NCI-H345 treated with DMSO at 0.1 percent for 48 hours (cell line): ENCODE data around the gene SENP3.
A peak's percentile ranks its signal among the peaks of the same experiment; 100 is the strongest.

Source experiments
- DNase-seq: peaks from one replicate; lab custom pipeline; 2025; ENCODE audit not compliant: unreplicated experiment; lab: John Stamatoyannopoulos, UW

Gene SENP3

DNA sequence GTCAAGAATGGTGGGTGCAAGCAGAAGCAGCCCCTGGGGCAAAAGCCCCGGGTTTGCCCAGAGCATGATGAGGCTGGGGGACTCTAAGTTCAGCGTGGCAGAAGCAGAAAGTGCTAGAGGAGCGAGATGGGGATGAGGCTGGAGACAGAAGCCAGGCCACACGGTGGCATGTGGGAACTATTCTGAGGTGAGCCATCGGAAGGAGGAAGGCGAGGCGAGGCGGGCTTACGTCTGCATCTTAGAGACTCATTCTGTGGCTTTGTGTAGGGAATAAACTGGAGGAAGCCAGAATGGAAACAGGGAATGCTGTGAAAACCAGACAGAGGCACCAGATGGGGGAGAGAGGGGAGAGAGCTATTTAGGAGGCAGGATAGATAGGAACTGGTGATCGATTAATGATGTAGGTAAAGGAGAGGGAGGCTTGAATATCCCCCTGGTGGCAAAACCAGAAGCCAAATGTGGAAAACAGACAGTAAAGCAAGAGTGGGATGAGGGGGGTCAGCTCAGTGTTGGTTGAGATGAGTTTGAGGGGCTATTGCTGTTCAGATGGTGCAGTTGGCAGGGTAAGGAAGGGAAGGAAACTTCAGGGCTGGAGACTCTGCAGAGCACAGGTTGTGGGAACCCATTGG lies 6.3 kb upstream of the SENP3 start:
- no peak for DNase-seq

DNA sequence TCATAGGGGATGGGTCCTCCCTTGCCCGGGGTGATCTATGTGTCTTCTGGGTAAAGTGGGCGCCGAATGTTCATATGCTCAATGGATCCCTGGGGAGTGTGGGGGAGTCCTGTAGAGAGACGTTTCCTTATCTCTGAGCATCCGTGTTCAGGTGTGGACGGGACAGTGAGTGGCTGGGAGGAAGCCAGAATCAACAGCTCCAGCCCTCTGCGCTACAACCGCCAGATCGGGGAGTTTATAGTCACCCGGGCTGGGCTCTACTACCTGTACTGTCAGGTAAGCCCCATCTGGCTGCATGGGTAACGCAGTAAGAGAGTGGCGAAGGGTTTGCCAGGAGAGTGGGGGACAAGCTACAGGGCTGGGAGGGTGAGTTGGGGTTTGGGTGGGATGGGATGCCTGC lies 5.1 kb upstream of the SENP3 start:
- no peak for DNase-seq

GRCh38 chr17:7557147-7557764 lies 4.5 kb upstream of the SENP3 start:
- no peak for DNase-seq

- no peak for DNase-seq
Measured at GRCh38 chr17:7557775-7558543, 3.8 kb upstream of the SENP3 start.

- DNase-seq = no peak
Measured at GRCh38 chr17:7558544-7559319, 3.0 kb upstream of the SENP3 start, which contains the start of gene TNFSF13. Gene TNFSF13, plus strand, starts transcription at chr17:7558750. Its CDS starts 290 bp downstream, at chr17:7559040.

GRCh38 chr17:7559320-7560171 lies 2.2 kb upstream of the SENP3 start:
- no peak for DNase-seq

- no peak for DNase-seq
Measured at GRCh38 chr17:7560172-7561027, 1.3 kb upstream of the SENP3 start.

GRCh38 chr17:7561028-7561575 lies 617 bp upstream of the SENP3 start:
- peak; percentile 55 for DNase-seq

GRCh38 chr17:7562208-7562605 lies 488 bp downstream of the SENP3 start:
- DNase-seq = no peak

DNA sequence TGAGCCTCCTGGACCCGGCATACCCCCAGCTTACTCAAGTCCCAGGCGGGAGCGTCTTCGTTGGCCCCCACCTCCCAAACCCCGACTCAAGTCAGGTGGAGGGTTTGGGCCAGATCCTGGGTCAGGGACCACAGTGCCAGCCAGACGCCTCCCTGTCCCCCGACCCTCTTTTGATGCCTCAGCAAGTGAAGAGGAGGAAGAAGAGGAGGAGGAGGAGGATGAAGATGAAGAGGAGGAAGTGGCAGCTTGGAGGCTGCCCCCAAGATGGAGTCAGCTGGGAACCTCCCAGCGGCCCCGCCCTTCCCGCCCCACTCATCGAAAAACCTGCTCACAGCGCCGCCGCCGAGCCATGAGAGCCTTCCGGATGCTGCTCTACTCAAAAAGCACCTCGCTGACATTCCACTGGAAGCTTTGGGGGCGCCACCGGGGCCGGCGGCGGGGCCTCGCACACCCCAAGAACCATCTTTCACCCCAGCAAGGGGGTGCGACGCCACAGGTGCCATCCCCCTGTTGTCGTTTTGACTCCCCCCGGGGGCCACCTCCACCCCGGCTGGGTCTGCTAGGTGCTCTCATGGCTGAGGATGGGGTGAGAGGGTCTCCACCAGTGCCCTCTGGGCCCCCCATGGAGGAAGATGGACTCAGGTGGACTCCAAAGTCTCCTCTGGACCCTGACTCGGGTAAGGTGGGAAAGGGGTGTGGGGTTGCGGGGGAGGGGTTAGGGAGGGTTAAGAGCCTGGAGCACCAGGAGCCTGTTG lies 1.6 kb downstream of the SENP3 start:
- DNase-seq = no peak

DNA sequence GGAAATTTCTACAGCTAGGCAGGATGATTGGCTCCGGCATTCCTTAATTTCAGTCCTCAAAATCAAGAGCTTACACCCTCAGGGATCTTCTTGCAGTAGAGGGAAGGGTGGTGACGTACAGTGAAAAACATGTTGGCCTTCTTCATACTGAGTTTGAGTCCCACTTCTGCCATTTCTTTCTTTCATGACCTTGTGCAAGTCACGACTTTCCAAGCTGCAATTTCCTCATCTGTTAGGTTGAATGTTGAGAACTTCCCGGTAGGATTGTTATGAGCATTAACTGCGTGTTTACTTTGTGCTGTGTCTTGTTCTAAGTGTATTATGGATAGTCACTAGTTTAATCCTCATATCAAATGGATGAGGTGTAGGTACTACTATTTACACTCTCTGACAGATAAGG lies 7.9 kb downstream of the SENP3 start:
- no peak for DNase-seq

DNA sequence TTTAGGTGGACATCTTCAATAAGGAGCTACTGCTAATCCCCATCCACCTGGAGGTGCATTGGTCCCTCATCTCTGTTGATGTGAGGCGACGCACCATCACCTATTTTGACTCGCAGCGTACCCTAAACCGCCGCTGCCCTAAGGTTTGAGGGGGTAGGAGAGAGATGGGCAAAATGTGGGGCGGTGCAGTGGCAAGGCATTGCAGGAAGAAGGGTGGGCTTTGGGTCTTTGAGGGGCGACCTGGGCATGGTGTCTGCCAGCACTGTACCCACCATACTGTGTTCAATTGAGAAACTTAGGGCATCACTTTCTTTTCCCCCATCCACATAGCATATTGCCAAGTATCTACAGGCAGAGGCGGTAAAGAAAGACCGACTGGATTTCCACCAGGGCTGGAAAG lies 8.6 kb downstream of the SENP3 start:
- DNase-seq = no peak

- DNase-seq = no peak
Measured at GRCh38 chr17:7572338-7572587, 10.5 kb downstream of the SENP3 start.

DNA sequence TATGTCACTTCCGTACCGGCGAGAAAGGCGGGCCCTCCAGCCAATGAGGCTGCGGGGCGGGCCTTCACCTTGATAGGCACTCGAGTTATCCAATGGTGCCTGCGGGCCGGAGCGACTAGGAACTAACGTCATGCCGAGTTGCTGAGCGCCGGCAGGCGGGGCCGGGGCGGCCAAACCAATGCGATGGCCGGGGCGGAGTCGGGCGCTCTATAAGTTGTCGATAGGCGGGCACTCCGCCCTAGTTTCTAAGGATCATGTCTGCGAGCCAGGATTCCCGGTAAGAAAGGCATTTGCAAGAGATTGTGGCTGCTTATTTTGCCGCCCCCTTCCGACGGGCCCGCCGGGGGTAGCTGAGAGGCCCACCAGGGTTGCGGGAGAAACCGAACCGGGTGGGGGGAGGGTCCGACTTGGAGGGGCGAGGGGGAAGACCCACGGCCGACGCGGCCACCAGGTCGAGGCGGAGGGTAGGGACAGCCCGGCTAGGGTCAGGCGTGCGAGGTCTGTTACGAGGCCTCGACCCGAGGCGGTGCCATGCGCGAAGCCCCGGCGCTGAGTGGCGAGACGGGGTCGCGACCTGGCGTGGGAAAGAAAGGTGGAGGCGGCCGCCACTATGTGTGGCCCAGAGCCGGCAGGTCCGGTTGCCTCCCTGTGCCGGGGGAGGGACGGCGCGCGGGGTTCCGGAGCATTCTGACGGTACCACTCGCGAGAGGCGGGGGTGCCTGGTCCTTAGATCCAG lies 11.0 kb downstream of the SENP3 start:
- peak; percentile 90 for DNase-seq

DNA sequence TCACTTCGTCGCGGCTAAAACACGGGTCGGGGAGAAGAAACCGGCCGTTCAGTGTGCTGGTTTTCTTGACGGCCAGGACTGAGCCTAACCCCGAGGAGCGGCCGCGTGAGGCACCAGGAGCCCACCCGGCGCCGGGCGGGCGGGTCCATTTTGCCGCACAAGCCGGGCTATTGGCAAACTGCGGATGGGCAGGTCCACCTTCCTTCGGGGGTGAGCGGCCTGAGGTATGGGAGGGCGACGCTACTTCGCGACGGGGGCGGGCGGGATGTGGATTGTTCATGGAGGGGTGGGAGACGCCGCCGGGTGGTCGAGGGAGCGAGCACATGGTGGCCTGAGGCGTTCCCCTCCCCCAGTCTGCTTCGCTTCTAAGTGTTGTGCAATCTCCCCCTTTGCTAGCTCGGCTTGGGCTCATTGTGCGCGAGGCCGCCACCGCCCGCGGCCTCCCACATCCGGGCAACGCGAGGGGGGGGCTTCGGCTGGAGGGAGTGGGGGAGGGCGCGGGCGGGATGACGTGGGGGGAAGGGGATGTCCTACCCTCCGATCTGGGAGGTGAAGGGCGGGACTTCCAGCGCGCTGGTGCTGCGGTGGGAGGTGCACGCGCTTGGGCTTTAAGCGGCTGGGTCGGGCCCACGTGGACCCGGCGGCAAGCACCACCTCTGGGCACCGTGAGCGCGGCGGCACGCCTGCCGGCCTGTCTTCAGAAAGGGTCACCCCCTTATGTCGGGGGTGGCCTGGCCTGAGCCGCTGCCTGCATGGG lies 11.8 kb downstream of the SENP3 start:
- DNase-seq = peak; percentile 22

- no peak for DNase-seq
Measured at GRCh38 chr17:7574176-7574953, 12.6 kb downstream of the SENP3 start.

DNA sequence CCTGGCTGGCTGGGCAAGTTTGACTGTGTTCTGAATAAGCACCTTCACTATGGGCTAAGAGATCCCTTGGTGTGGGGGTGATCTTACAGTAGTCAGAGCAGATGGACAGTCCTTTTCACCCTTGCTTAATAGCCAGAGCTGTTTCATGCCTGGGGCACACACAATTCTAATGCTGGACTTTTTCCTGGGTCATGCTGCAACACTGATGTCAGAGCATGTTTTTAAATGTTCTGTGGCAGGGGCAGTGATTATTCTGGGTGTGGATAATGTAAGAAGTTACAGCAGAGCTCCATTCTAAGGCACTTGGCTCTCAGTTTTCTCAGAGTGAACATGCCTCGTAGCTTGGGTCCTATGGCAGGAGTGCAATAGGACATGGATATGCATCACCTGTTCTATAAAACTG lies 13.8 kb downstream of the SENP3 start:
- DNase-seq = no peak
